ENCODE results near the gene MFN2.

MFN2 gene

DNA sequence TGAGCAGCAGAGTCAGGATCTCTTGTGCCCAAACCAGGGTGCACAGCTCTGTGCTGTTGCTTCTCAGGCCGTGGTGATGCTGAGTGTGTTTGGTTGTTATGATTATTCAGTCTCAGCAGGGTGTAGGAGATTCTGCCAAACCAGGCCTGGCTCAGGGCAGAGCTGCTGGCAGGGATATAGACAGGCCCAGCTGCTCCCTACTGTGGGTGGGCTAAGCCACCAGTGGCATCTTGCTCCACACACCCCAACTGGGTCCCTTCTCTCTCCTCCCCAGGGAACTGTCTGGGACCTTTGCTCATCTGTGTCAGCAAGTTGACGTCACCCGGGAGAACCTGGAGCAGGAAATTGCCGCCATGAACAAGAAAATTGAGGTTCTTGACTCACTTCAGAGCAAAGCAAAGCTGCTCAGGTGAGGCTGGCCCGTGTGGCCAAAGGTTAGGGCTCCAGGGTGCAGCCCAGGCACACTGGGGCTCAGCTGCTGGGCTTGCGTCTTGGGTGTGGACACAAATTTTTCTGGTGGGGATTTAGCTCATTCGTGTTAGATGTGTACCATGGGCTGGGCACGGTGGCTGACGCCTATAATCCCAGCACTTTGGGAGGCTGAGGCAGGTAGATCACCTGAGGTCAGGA is 29.2 kb downstream of the MFN2 start:
- Histone ChIP-seq H4K20me1 (ENCODE audit: insufficient read depth, low read length) (no peaks in the 10 kb centered on the region), H2AFZ (ENCODE audit: low read length) (no peak overlapping the region), H3K4me2 (ENCODE audit: low read length) (no peak overlapping the region), H3K4me1 (ENCODE audit: insufficient read depth, low read length, severe bottlenecking) (no peaks in the 10 kb centered on the region), H3F3A (ENCODE audit: insufficient read depth, low read length) (no peaks in the 10 kb centered on the region), H3K36me3 (ENCODE audit: insufficient read depth, low read length) (peaks cover 83% of the 10 kb centered on the region), H3K27ac (ENCODE audit: low read depth, low read length, poor library complexity, severe bottlenecking) (no peak overlapping the region), H3K9ac (ENCODE audit: low read length) (no peak overlapping the region), H3K79me2 (ENCODE audit: insufficient read depth, low read length) (no peaks in the 10 kb centered on the region), H3K9me3 (ENCODE audit: low read length) (no peaks in the 10 kb centered on the region), H3K9me2 (ENCODE audit: low read depth, low read length) (no peaks in the 10 kb centered on the region), H3K27me3 (ENCODE audit: insufficient read depth, low read length) (no peaks in the 10 kb centered on the region), H3K4me3 (ENCODE audit: low read depth, low read length, poor library complexity, severe bottlenecking) (no peak overlapping the region)
- TF ChIP-seq EZH2 (IDR thresholded peaks at IDR 0.05; ENCODE audit: borderline replicate concordance, low read length): no peak
- TF ChIP-seq, protein P1, sequence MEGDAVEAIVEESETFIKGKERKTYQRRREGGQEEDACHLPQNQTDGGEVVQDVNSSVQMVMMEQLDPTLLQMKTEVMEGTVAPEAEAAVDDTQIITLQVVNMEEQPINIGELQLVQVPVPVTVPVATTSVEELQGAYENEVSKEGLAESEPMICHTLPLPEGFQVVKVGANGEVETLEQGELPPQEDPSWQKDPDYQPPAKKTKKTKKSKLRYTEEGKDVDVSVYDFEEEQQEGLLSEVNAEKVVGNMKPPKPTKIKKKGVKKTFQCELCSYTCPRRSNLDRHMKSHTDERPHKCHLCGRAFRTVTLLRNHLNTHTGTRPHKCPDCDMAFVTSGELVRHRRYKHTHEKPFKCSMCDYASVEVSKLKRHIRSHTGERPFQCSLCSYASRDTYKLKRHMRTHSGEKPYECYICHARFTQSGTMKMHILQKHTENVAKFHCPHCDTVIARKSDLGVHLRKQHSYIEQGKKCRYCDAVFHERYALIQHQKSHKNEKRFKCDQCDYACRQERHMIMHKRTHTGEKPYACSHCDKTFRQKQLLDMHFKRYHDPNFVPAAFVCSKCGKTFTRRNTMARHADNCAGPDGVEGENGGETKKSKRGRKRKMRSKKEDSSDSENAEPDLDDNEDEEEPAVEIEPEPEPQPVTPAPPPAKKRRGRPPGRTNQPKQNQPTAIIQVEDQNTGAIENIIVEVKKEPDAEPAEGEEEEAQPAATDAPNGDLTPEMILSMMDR (IDR thresholded peaks at IDR 0.05; ENCODE audit: low read length): no peak

DNA sequence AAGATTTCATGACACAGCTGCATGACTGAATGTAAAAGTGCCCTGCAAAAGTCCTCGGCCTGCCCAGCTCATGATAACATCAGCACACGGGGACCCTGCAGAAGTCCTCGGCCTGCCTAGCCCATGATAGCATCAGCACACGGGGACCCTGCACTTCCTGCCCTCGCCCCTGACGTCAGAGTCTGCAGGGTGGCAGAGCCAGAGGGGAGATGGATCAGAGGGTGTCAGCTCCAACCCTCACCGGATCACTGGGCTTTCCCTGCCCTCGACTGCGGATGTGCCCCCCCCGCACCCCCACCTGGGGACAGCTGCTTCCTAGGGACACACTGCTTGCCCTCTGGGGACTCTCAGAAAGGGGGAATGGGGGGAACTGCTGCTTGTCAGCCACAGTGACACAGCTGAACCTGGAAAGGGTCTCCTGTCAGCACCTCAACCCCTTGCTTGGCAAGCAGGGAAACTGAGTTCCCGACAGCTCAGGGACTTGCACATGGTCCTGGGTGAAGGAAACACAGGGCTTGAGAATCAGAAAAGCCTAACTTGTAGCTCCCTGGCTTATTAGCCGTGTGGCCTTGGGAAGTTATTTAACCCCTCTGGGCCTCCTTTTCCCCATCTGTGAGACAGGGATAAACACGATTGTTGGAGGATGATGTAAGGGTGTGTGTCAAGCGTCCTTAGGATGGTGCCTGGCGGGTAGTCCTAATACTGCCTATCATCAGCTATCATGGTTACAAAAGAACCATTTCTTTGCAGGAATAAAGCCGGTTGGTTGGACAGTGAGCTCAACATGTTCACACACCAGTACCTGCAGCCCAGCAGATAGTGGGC is 30.7 kb downstream of the MFN2 start:
- Histone ChIP-seq H3F3A (ENCODE audit: insufficient read depth, low read length) (no peaks in the 10 kb centered on the region; the same call in 1 of the 2 replicates), H3K9me3 (ENCODE audit: low read length) (no peaks in the 10 kb centered on the region), H3K27ac (ENCODE audit: low read depth, low read length, poor library complexity, severe bottlenecking) (no peak overlapping the region), H3K9me2 (ENCODE audit: low read depth, low read length) (no peaks in the 10 kb centered on the region), H3K4me2 (ENCODE audit: low read length) (no peak overlapping the region), H3K27me3 (ENCODE audit: insufficient read depth, low read length) (no peaks in the 10 kb centered on the region), H3K4me1 (ENCODE audit: insufficient read depth, low read length, severe bottlenecking) (no peaks in the 10 kb centered on the region), H3K9ac (ENCODE audit: low read length) (no peak overlapping the region), H3K4me3 (ENCODE audit: low read depth, low read length, poor library complexity, severe bottlenecking) (no peak overlapping the region), H2AFZ (ENCODE audit: low read length) (no peak overlapping the region), H4K20me1 (ENCODE audit: insufficient read depth, low read length) (no peaks in the 10 kb centered on the region), H3K36me3 (ENCODE audit: insufficient read depth, low read length) (peaks cover 67% of the 10 kb centered on the region), H3K79me2 (ENCODE audit: insufficient read depth, low read length) (no peaks in the 10 kb centered on the region)
- TF ChIP-seq EZH2 (IDR thresholded peaks at IDR 0.05; ENCODE audit: borderline replicate concordance, low read length): no peak
- TF ChIP-seq, protein P1 (IDR thresholded peaks at IDR 0.05; ENCODE audit: low read length): no peak

DNA sequence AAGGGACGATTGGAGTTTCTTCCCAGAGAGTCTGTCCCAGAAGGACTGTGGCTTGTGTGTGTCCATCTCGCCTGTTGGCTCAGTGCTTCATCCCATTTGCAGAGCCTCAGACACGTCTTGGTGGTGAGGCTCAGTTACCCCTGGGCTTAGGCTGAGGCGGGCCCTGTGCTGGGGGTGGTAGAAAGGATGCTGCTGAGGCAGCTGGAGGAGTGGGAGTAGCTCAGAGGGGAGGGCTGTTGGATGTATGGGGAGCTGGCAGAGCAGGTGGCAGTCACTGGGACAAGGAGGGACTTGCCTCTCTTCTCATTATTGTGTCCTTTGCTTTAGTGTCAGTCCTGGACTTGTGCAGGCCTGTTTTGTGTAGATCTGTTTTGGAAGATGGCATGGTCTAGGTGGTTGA is 31.8 kb downstream of the MFN2 start:
- no peaks in the 10 kb centered on the region for H3K9me3 ChIP-seq (ENCODE audit: low read length)
- no peak overlapping the region for H3K9ac ChIP-seq (ENCODE audit: low read length)
- H3K9me2 ChIP-seq (ENCODE audit: low read depth, low read length): no peaks in the 10 kb centered on the region
- no peak overlapping the region for H3K27ac ChIP-seq (ENCODE audit: low read depth, low read length, poor library complexity, severe bottlenecking)
- no peak overlapping the region for H3K4me2 ChIP-seq (ENCODE audit: low read length)
- H3F3A ChIP-seq (ENCODE audit: insufficient read depth, low read length): no peaks in the 10 kb centered on the region; the same call in 1 of the 2 replicates
- H3K4me3 ChIP-seq (ENCODE audit: low read depth, low read length, poor library complexity, severe bottlenecking): no peak overlapping the region
- H3K4me1 ChIP-seq (ENCODE audit: insufficient read depth, low read length, severe bottlenecking): no peaks in the 10 kb centered on the region
- H2AFZ ChIP-seq (ENCODE audit: low read length): no peak overlapping the region
- no peaks in the 10 kb centered on the region for H3K27me3 ChIP-seq (ENCODE audit: insufficient read depth, low read length)
- peaks cover 57% of the 10 kb centered on the region for H3K36me3 ChIP-seq (ENCODE audit: insufficient read depth, low read length)
- no peaks in the 10 kb centered on the region for H3K79me2 ChIP-seq (ENCODE audit: insufficient read depth, low read length)
- TF ChIP-seq, protein P1 (IDR thresholded peaks at IDR 0.05; ENCODE audit: low read length): no peak
- no peak for TF ChIP-seq EZH2 (IDR thresholded peaks at IDR 0.05; ENCODE audit: borderline replicate concordance, low read length)
- H4K20me1 ChIP-seq (ENCODE audit: insufficient read depth, low read length): no peaks in the 10 kb centered on the region

Measured in OCI-LY1 (cell line).